Measurements from ENCODE around the gene ZNF527. TPM values are rescaled to one million over a fixed set of nuclear protein-coding genes. Genes with fewer than 3 reads are reported as not detected.

ZNF527 gene
- total RNA-seq, 1 donor from 2014 or later, result 3.7 TPM

- Histone ChIP-seq H3K27ac (ENCODE audit: low read depth, low read length) (no peak overlapping the region), H3K4me1 (ENCODE audit: insufficient read depth, low read length) (no peaks in the 10 kb centered on the region), H4K20me1 (ENCODE audit: insufficient read depth, low read length) (no peaks in the 10 kb centered on the region), H2AFZ (ENCODE audit: low read depth, low read length) (no peak overlapping the region), H3K9ac (ENCODE audit: low read length) (no peak overlapping the region), H3K9me3 (ENCODE audit: insufficient read depth, low read depth, low read length) (no peaks in the 10 kb centered on the region), H3K4me2 (ENCODE audit: low read length) (no peak overlapping the region), H3K4me3 (ENCODE audit: insufficient read depth, low read depth, low read length) (no peak overlapping the region), H3K36me3 (ENCODE audit: insufficient read depth, low read length) (peaks cover 17% of the 10 kb centered on the region), H3K79me2 (ENCODE audit: insufficient read depth, low read length) (peaks cover 16% of the 10 kb centered on the region), H3K27me3 (ENCODE audit: insufficient read depth, low read length) (no peaks in the 10 kb centered on the region)
- DNase-seq (ENCODE audit: low read depth), result no peak
- Mint-ChIP-seq H3K4me3 (ENCODE audit: unreplicated experiment) (no peak overlapping the region), H3K36me3 (ENCODE audit: low read depth, unreplicated experiment) (peaks cover 33% of the 10 kb centered on the region), H3K27me3 (ENCODE audit: low read depth, unreplicated experiment) (no peaks in the 10 kb centered on the region), H3K9me3 (ENCODE audit: unreplicated experiment) (no peaks in the 10 kb centered on the region), H3K27ac (ENCODE audit: unreplicated experiment) (no peak overlapping the region), H3K4me1 (ENCODE audit: low read depth, unreplicated experiment) (no peaks in the 10 kb centered on the region)
- no peak for FAIRE-seq
- no peak for TF ChIP-seq EZH2 (IDR thresholded peaks at IDR 0.05; ENCODE audit: insufficient read depth, low read length)
- TF ChIP-seq, protein P1, sequence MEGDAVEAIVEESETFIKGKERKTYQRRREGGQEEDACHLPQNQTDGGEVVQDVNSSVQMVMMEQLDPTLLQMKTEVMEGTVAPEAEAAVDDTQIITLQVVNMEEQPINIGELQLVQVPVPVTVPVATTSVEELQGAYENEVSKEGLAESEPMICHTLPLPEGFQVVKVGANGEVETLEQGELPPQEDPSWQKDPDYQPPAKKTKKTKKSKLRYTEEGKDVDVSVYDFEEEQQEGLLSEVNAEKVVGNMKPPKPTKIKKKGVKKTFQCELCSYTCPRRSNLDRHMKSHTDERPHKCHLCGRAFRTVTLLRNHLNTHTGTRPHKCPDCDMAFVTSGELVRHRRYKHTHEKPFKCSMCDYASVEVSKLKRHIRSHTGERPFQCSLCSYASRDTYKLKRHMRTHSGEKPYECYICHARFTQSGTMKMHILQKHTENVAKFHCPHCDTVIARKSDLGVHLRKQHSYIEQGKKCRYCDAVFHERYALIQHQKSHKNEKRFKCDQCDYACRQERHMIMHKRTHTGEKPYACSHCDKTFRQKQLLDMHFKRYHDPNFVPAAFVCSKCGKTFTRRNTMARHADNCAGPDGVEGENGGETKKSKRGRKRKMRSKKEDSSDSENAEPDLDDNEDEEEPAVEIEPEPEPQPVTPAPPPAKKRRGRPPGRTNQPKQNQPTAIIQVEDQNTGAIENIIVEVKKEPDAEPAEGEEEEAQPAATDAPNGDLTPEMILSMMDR (IDR thresholded peaks at IDR 0.05; ENCODE audit: insufficient read depth, low read depth, low read length), result no peak
These were observed 24.8 kb upstream of the ZNF527 start for GRCh38 chr19:37346091-37346490.

GRCh38 chr19:37348060-37348459 lies 22.8 kb upstream of the ZNF527 start:
- H3K4me3 ChIP-seq (ENCODE audit: insufficient read depth, low read depth, low read length), result no peak overlapping the region
- peaks cover 6% of the 10 kb centered on the region for H3K79me2 ChIP-seq (ENCODE audit: insufficient read depth, low read length)
- no peaks in the 10 kb centered on the region for H3K9me3 ChIP-seq (ENCODE audit: insufficient read depth, low read depth, low read length)
- no peaks in the 10 kb centered on the region for H3K4me1 ChIP-seq (ENCODE audit: insufficient read depth, low read length)
- no peak overlapping the region for H3K4me2 ChIP-seq (ENCODE audit: low read length)
- TF ChIP-seq EZH2 (IDR thresholded peaks at IDR 0.05; ENCODE audit: insufficient read depth, low read length), result no peak
- TF ChIP-seq, protein P1 (IDR thresholded peaks at IDR 0.05; ENCODE audit: insufficient read depth, low read depth, low read length), result no peak
- peaks cover 17% of the 10 kb centered on the region for H3K36me3 ChIP-seq (ENCODE audit: insufficient read depth, low read length)
- Mint-ChIP-seq H3K36me3 (ENCODE audit: low read depth, unreplicated experiment) (peaks cover 31% of the 10 kb centered on the region), H3K4me3 (ENCODE audit: unreplicated experiment) (no peak overlapping the region), H3K4me1 (ENCODE audit: low read depth, unreplicated experiment) (no peaks in the 10 kb centered on the region), H3K27ac (ENCODE audit: unreplicated experiment) (no peak overlapping the region), H3K27me3 (ENCODE audit: low read depth, unreplicated experiment) (no peaks in the 10 kb centered on the region), H3K9me3 (ENCODE audit: unreplicated experiment) (peaks cover 3% of the 10 kb centered on the region)
- H3K9ac ChIP-seq (ENCODE audit: low read length), result no peak overlapping the region
- FAIRE-seq, result no peak
- DNase-seq (ENCODE audit: low read depth), result no peak
- H2AFZ ChIP-seq (ENCODE audit: low read depth, low read length), result no peak overlapping the region
- H3K27me3 ChIP-seq (ENCODE audit: insufficient read depth, low read length), result no peaks in the 10 kb centered on the region
- H4K20me1 ChIP-seq (ENCODE audit: insufficient read depth, low read length), result no peaks in the 10 kb centered on the region
- H3K27ac ChIP-seq (ENCODE audit: low read depth, low read length), result no peak overlapping the region

DNA sequence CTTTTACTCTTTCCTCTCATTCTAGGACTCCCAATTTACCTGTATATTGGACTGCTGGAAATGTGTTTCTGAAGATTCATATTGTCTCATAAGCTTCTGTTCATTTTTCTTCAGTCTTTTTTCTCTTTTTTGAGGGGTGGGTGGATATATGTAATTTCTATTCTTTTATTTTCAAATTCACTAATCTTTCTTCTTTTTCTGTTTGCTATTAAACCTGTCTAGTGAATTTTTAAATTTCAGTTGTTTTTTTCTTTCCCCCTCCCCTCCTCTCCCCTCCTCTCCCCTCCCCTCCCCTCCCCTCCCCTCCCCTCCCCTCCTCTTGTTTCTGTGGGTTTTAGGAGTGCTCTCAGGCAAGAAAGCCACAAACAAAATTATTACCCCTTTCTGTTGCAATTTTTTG lies 16.9 kb upstream of the ZNF527 start:
- Mint-ChIP-seq H3K4me1 (ENCODE audit: low read depth, unreplicated experiment) (no peaks in the 10 kb centered on the region), H3K27me3 (ENCODE audit: low read depth, unreplicated experiment) (no peaks in the 10 kb centered on the region), H3K36me3 (ENCODE audit: low read depth, unreplicated experiment) (peaks cover 35% of the 10 kb centered on the region), H3K9me3 (ENCODE audit: unreplicated experiment) (peaks cover 10% of the 10 kb centered on the region), H3K27ac (ENCODE audit: unreplicated experiment) (no peak overlapping the region), H3K4me3 (ENCODE audit: unreplicated experiment) (no peak overlapping the region)
- no peaks in the 10 kb centered on the region for H3K4me1 ChIP-seq (ENCODE audit: insufficient read depth, low read length)
- H3K79me2 ChIP-seq (ENCODE audit: insufficient read depth, low read length), result peaks cover 9% of the 10 kb centered on the region
- H3K4me3 ChIP-seq (ENCODE audit: insufficient read depth, low read depth, low read length), result no peak overlapping the region
- H4K20me1 ChIP-seq (ENCODE audit: insufficient read depth, low read length), result no peaks in the 10 kb centered on the region
- H3K36me3 ChIP-seq (ENCODE audit: insufficient read depth, low read length), result no peaks in the 10 kb centered on the region
- TF ChIP-seq EZH2 (IDR thresholded peaks at IDR 0.05; ENCODE audit: insufficient read depth, low read length), result no peak
- TF ChIP-seq, protein P1 (IDR thresholded peaks at IDR 0.05; ENCODE audit: insufficient read depth, low read depth, low read length), result no peak
- H3K9me3 ChIP-seq (ENCODE audit: insufficient read depth, low read depth, low read length), result no peaks in the 10 kb centered on the region
- no peak overlapping the region for H3K9ac ChIP-seq (ENCODE audit: low read length)
- H3K4me2 ChIP-seq (ENCODE audit: low read length), result no peak overlapping the region
- no peak overlapping the region for H2AFZ ChIP-seq (ENCODE audit: low read depth, low read length)
- DNase-seq (ENCODE audit: low read depth) (no peak), FAIRE-seq (no peak)
- H3K27ac ChIP-seq (ENCODE audit: low read depth, low read length), result no peak overlapping the region
- H3K27me3 ChIP-seq (ENCODE audit: insufficient read depth, low read length), result no peaks in the 10 kb centered on the region
